GM20000 (cell line): ENCODE data around the gene ZNF594.
"Not testable (repeated sequence)": the region's sequence is repeated elsewhere in the genome, so short reads cannot be mapped to it uniquely, and the experiment has no call there.

Experiments used
- DNase-seq: peaks from one replicate; pipeline ENCODE4 v3.0.0; 2012; ENCODE audit warnings: low spot score
- CTCF ChIP-seq: IDR thresholded peaks from 2 replicates; pipeline ENCODE4 v1.5.1; 2012; ENCODE audit warnings: mild to moderate bottlenecking, control low read depth; ENCODE audit errors: extremely low read depth, missing control alignments

Gene ZNF594

GRCh38 chr17:5164436-5164835, 27.2 kb downstream of the ZNF594 start:
- no peak for DNase-seq
- TF ChIP-seq CTCF = no peak

DNA sequence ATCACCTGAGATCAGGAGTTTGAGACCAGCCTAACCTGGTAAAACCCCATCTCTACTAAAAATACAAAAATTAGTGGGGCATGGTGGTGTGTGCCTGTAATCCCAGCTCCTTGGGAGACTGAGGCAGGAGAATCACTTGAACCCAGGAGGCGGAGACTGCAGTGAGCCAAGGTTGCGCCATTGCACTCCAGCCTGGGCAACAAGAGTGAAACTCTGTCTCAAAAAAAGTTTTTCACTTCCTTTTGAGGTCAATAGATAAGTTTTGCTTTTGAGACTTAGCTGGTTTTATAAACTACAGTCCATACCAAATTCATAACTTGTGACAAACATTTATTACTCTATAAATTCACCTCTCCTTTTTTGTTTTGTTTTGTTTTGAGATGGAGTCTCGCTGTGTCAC, 29.9 kb downstream of the ZNF594 start:
- DNase-seq = not testable (repeated sequence)

DNA sequence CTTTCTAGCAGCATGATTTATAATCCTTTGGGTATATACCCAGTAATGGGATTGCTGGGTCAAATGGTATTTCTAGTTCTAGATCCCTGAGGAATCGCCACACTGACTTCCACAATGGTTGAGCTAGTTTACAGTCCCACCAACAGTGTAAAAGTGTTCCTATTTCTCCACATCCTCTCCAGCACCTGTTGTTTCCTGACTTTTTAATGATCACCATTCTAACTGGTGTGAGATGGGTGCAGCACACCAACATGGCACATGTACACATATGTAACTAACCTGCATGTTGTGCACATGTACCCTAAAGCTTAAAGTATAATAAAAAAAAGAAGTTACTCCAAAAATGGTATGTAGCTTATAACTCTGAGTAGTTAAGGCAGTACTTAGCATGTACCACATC, 31.0 kb downstream of the ZNF594 start:
- DNase-seq = not testable (repeated sequence)

- not testable (repeated sequence) for DNase-seq
These were observed 45.5 kb downstream of the ZNF594 start for GRCh38 chr17:5146122-5146521.

- DNase-seq = not testable (repeated sequence)
These were observed 48.8 kb downstream of the ZNF594 start for GRCh38 chr17:5142877-5143276.

DNA sequence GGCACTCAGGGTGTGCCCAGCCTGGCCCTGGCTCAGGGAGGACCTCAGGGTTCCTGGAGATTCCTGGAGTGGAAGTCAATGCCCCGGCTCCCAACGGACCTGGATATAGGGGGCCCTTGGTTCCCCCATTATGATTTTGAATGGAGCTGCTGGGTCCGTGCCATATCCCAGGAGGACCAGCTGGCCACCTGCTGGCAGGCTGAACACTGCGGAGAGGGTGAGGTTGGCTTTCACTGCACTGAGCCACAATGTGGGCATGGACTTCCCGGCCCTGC, 52.3 kb downstream of the ZNF594 start:
- no peak for DNase-seq
- no peak for TF ChIP-seq CTCF

GRCh38 chr17:5138616-5139457, 52.8 kb downstream of the ZNF594 start:
- no peak for DNase-seq
- no peak for TF ChIP-seq CTCF

GRCh38 chr17:5138198-5138544, 53.5 kb downstream of the ZNF594 start:
- DNase-seq = not testable (repeated sequence)

GRCh38 chr17:5137511-5138197, 54.0 kb downstream of the ZNF594 start:
- not testable (repeated sequence) for DNase-seq

DNA sequence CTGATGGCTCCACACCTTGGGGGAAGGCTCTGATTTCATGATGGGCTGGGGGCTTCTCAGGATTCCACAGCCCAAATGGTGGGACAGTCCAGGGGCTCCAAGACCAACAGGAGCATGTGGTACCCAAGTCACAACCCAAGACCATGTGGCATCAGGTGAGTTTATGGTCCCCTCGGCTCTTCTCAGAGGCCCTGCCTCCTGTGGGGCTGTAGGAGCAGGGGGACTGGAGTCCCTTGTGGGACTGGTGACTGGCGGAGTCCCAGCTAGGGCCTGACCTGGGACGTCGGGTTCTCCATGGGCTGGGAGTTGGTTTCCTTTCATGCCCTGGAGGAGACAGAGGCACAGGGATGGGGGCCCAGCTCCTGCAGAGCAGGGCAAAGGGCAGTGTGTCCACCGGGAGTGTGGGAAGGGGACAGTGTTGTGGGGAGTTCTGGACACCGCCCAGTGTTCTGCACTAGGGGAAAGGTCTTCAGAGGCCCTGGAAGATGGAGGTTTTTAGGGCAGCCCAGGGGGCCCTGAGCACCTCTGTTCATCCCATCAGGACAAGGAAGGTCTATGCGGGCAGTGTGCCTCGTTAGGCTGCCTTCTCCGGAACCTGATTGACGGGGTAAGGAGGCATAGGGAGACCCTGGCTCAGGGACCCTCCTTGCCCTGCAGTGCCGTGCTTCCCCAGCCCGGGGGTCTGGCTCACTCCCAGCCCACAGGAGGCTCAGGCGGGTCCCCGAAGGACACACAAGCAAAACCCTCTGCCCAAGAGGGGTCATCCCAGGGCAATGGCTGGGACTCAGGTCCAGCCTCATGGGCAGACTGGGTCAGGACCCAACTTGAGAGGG, 54.9 kb downstream of the ZNF594 start:
- not testable (repeated sequence) for DNase-seq

- TF ChIP-seq CTCF = no peak
- no peak for DNase-seq
These were observed 55.7 kb downstream of the ZNF594 start for GRCh38 chr17:5135726-5136579.

- not testable (repeated sequence) for DNase-seq
These were observed 56.4 kb downstream of the ZNF594 start for GRCh38 chr17:5135131-5135712.

DNA sequence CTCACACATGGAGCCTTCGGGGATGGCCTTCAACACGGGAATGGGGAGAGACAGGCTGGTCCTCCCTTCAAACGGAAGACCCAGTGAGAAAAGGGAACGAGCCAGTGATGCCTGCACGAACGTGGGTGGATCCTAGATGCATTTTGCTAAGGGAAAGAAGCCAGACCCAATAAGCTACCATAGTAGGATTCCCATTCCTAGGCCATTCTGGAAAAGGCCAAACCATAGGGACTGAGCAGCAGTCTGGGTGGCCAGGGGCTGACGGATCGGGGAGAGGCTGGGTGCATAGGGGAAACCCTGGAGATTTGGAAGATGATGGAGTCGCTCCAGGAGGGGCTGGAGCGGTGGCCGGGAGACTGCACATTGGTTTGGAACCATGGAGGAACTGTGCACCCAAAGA, 57.1 kb downstream of the ZNF594 start:
- not testable (repeated sequence) for DNase-seq

GRCh38 chr17:5133961-5134360, 57.7 kb downstream of the ZNF594 start:
- DNase-seq = not testable (repeated sequence)
